Heart left ventricle (tissue), 13 donors: ENCODE measurements around the gene TRMT2A.

Experiments
- POLR2A ChIP-seq, 2 donors: fragments of 450-650 bp; IDR thresholded peaks; one replicate each; pipeline ENCODE4 v1.6.1; 2017; ENCODE audit warnings: antibody characterized with exemption in 2 of 2, mild to moderate bottlenecking in 2 of 2, moderate library complexity in 2 of 2
- TF ChIP-seq, protein P1 (sequence below), 12 donors: fragments of 200-600 bp; sonication (generic) in 4 of 12; IDR thresholded peaks; one replicate each; pipeline versions ENCODE4 v1.5.0 to v1.8.0; 2018 to 2022; ENCODE audit warnings: antibody characterized with exemption in 12 of 12, mild to moderate bottlenecking in 5 of 12
- donor health status: ischemic (EF 13 %, LVEDD 7.1; RV severe dilation, severe dysfunction).
- donor health status: DM: no; HTN: yes; CAD: no.
- donor health status: DM: no; HTN: no; CAD: no.
- donor health status: ischemic (EF 25% LVEDD 6.9; RV normal size, moderate dysfunction).
- donor health status: ischemic (EF 25% LVEDD 5.7; RV mildly dilated, moderate dysfunction).
- donor health status: ischemic (EF 35%, LVEDD 5.7; RV mildly dilated, moderate dysfunction).
- donor health status: nonischemic (EF 11% LVEDD 7.7; RV severe dilation, severe dysfunction).
- donor health status: DM: yes; HTN: yes; CAD: no.
- donor health status: PGD.
- donor health status: ischemic (EF 29% LVEDD 5.4; RV normal size, mild dysfunction).
- donor health status: nonischemic (EF 23%, LVEDD 6.1; RV moderate dilation, normal function).

DNA sequence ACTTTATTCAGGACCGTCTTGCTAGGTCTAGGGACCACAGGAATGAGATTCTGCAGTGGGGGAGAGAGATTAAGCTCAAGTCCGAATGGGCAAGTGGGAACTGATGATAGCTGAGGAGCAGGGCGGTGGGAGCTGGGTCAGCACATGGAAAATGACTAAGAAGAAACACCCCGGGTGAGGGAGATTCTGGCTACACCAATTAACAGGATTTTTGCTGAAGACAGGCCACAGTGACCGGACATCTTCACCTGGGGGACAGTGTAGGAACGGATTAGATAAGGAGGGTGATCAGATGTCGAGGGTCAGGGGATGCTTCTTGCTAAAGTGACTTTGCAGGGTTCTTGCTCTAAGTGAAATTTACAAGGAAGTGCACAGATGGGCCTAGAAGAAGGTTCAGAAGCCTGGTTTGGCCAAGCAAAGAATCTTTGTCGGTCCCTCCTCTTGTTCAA is 45.5 kb downstream of the TRMT2A start:
- TF ChIP-seq, protein P1, sequence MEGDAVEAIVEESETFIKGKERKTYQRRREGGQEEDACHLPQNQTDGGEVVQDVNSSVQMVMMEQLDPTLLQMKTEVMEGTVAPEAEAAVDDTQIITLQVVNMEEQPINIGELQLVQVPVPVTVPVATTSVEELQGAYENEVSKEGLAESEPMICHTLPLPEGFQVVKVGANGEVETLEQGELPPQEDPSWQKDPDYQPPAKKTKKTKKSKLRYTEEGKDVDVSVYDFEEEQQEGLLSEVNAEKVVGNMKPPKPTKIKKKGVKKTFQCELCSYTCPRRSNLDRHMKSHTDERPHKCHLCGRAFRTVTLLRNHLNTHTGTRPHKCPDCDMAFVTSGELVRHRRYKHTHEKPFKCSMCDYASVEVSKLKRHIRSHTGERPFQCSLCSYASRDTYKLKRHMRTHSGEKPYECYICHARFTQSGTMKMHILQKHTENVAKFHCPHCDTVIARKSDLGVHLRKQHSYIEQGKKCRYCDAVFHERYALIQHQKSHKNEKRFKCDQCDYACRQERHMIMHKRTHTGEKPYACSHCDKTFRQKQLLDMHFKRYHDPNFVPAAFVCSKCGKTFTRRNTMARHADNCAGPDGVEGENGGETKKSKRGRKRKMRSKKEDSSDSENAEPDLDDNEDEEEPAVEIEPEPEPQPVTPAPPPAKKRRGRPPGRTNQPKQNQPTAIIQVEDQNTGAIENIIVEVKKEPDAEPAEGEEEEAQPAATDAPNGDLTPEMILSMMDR (IDR thresholded peaks at IDR 0.05): no peak
- no peak for TF ChIP-seq POLR2A (IDR thresholded peaks at IDR 0.05)
